Nucleus accumbens (tissue), 56 donors: ENCODE results near the gene CDH2.

Source experiments
- DNase-seq, 56 donors: peaks; one replicate each; lab custom pipeline; 2025; lab: John Stamatoyannopoulos, UW

CDH2 gene

DNA sequence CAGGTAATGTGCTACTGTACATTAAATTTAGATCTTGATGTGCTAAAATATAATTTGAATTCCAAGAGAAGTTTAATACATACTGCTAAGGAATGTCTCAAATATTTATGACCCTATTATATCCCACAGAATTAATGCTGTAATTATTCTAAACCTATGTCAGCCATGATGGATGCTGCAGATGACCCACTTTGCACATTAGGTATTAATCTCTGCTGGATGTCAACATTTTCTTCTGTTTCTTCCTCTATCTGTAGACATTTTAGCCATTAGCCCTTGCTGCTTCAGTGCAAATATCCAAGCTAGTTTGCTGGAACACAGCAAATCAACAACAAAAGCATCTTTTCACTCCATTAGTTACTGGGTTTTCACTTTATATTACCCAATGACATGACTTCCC is 164.6 kb downstream of the CDH2 start:
- no peak for DNase-seq

DNA sequence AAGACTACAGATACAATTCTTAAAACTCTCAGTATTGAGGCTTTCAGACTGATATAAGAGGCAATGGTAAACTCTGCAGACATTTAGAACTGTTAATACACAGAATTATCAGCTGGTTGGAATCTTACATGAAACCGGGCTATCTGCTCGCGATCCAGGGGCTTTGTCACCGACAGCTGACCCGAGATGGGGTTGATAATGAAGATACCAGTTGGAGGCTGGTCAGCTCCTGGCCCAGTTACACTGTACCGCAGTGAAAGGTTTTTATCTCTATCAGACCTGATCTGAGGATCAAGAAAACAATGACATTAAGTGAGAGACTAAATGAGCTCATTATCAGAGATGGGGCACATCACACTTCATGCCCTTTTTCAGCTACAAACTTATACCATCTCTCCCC is 167.3 kb downstream of the CDH2 start:
- no peak for DNase-seq

DNA sequence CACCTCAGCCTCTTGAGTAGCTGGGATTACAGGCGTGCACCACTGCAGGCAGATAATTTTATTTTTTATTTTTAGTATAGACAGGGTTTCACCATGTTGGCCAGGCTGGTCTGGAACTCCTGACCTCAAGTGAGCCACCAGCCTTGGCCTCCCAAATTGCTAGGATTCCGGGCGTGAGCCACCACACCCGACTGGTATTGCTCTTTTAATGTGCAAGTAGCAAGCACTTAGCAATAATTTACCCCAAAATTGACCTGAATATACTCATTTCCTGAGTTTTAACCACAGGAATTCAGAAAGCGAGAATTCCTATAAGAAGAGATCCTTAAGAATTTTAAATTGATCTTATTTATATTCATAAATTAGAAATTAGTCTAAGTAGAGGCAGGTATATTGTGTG is 169.1 kb downstream of the CDH2 start:
- no peak for DNase-seq

DNA sequence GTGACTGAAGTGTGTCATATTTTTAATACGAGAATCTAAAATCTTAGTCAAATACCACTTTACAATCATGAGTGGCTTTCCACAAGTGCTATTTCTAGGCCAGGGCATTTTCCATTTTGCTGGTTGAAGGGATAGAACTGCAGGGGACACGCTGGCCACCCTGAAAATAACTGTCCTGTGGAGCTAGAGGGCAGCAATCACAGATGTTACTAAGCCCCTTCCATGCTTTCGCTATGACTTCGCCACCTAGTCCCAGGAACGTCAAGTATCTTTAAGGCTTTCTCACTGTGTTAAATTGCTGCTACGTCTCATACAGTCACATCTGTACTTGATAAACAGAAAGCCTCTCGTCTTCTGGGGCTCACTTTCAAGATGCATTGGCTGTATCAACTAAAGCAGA is 171.8 kb downstream of the CDH2 start:
- peak in 11 of 56 donors; percentile 2 to 39 (median 10) for DNase-seq

DNA sequence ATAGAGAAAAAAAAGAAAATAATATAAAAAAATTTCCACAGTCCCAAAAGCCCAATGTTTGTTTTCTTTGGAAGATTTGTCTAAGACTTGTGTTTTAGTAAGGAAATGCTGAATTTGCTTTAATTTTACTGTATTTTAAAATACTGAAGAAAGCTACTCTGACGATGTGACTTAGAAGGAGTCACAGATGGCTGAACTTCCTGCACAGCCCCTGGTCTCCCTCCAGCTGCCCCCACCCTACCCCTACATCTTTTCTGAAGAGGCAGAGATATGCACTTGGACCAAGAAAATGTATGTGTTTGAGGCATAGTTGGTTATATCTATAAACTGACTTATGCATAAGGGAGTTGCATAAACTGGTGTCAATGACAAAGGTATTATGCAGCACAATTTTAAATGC is 172.3 kb downstream of the CDH2 start:
- no peak for DNase-seq

DNA sequence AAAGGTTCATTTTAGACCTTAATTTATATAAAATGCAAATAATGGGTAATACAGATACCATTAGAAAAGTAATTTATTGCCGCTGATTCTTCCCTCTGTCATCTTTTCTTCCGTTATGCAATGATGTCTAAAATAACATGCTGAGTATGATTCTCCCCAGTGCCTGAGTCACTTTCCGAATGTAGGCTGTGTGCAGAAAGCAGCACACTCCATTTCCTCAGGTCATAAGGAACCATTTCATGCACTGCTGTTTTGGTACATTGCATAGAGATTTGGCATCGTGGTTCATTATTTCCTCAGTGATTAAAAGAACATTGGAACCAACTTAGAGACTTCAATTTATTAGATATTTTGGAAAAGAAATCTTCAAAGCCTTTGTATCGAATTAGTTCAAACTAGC is 173.5 kb downstream of the CDH2 start:
- DNase-seq = peak in 8 of 56 donors; percentile 2 to 38 (median 14)

DNA sequence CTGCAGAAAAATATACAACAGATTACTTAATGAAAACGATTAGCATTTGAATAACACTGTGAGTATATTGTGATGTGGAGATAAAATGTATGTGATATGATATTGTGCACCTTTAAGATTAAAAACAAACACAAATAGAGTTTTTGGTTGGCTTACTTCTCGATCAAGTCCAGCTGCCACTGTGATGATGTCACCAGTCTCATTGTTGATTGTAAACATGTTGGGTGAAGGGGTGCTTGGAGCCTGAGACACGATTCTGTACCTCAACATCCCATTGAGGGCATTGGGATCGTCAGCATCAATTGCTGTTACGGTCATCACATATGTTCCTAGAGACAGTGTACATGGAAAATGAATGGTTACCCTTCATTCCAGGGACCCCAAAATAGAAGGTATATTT is 174.1 kb downstream of the CDH2 start:
- DNase-seq = peak in 1 of 56 donors; percentile 13

DNA sequence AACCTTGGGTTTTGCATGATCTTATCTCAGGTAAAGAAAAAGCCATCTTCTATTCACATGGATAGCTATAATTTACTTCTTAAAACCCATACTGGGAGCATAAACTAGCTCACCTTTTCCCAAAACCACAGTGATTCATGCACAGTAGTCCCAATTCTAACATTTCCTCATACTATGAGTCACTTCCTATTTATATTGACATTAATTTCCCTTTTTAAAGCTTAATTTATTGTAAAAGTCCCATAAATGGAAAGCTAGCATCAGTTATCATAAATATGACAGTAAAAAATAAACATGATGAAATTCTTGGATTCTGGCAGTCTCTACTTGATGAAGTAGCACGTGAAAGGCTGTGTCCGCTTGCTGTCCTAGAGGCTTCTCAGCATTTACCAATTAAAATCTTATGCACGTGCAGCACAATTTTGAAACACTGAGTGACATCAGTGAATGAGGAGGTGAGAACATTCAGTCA is 180.1 kb downstream of the CDH2 start:
- no peak for DNase-seq

DNA sequence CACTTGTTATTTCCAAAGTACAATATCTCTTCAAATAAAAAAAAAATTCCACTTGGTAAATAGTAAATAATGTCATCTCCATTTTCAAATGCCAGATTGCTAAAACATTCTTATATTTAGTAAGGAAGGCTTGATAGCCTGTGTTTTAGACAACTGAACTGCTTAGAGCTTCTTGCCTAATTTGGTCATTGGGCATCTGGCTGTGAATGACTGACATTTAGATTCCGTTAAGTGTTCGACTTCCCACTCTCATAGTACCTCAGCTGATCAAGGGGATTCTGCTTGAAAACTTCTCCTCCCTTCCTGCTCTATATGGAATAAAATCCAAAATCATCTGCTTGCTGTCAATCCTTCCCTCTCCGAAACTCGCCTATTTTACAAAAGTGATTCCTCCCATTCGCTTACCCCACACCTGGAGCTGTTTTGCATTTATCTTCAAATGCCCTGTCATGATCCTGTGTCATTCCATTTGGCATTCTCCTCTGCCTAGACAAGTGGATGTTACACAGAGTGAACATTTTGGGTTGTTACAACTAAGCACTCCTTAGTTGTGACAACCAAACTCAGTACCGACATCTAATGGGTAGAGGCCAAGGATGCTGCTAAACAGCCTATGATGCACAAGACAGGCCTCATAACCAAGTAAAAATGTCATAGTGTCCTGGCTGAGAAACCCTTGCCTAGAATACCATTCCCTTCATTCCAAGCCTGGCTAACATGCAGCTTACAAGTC is 181.0 kb downstream of the CDH2 start:
- no peak for DNase-seq

DNA sequence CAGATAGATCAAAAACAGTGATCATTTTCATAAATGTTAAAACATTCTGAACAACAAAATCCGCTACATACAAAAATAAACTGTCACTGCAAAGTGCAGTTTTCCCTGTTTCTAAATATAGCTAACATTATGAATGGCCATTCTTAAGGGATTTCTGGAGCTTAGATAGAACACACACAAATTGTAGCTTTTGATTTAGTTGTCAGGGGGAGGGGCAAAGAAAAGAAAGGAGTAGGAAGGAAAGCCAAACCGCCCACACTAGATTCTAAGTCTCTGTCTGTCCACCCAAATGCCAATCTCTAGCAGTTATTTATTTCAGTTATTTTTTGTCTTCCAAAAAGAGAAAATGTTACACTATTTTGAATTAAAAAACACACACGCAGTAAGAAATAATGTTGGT is 182.4 kb downstream of the CDH2 start:
- no peak for DNase-seq

DNA sequence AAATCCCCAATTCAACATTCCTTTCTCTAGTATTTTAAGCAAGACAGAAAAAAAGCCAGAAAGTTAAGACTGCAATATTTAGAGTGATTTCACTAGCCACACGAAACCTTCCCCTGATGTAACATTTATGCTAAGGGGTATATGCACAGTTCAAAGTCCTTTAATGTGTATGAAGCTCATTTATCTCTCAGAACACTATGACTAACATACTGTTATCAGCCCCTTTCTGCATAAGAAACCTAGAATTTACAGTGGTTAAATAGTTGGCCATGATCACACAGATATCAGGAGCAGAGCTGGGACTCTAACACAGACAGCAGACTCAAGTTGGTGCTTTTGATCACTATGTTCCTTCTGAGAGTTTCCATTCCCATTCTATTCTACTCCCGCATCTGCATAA is 185.5 kb downstream of the CDH2 start:
- no peak for DNase-seq

DNA sequence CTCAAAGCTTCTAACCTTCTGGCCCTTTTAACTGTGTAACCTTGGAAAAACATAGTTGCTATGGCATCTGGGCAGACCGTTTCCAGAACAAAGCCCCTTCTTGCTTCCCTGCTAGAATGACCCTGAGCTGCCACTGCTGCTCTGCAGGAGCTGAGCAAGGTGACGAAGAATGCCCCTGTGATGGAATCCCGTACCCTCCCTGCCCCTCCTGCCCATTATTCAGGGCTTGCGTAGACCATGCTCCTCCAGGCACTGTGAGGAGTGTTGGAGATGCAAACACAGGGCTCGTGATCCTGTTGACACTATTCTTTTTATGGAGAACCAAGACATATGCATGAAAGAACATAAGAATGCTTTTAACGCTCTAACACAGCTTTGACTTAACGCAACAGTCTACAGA is 191.1 kb downstream of the CDH2 start:
- no peak for DNase-seq

DNA sequence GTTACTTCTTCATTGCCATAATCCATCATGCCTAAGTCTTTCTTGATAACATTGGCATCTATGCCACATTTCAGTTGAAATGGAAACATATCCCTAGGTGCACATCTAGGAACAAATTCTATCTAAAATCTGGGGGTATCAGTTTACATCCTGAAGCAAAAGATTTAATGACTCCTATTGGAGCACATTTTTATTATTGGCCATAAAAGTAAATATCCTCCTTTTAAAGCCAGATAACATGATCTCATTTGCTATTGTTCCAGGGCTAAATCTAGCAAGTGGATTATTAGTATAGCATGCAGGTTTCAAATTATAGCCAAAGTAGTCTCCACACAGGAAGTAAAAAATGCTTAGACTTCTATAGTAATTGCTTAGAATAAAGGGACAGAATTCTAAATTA is 193.2 kb downstream of the CDH2 start:
- DNase-seq = no peak

DNA sequence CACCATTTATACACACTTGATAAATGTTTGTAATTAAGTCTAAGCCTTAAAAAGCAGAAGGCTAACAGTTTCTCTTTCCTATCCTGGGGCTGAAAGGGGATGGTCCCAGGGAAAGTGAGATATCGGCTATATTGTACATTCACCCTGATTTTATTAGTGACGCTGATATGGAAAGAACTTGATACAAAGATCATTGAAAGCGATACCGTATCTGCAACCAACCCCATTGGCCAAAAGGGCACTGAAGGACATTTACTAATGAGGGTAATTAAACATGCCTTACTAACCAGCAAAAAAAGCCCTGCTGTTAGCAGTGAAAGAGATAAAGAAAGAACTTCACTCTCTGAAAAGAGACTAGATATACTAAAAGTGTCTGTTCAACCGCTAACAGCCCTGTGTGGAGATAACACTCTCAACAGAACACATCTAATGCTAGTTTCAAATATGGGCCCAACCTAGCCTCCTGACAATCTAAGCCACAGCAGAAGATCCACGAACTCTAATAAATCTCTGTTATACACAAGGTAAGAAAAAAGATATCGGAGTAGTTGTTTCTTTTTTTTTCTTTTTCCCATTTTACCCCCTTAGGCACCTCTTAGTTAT is 200.0 kb downstream of the CDH2 start:
- DNase-seq = no peak

DNA sequence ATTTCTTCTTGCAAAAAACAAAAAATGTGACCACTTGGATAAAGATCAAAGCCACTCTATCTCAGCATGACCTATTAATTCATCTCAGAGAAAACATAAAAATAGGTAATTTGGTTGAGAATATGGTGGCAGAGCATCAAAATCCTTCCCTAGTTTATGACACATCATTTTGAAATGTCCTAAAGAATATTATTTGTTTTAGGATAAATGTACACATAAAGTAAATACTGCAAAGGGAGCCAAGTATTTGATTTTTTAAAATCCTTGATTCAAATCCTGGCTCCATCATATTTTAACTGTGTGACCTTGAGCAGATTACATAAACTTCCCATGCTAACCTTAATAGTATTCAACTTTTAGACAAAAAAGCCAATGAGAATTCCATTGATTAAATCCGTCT is 206.6 kb downstream of the CDH2 start:
- no peak for DNase-seq

DNA sequence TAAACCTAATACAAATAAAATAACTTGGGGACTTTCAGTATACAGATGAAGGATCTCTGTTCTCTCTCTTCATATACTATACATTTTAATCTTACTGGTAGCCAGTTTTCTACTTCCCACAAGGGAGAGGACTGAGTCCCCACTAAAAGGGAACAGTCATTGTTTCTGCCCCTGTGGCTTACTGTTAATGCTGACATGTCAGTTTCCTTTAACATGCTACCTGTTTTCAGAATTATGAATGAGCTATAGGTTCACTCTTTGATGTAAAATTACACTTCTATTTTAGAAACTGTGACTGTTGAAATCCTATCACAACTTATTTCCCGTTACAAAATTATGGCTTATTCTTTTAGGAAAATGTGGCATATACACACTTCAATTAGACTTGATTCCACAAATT is 207.7 kb downstream of the CDH2 start:
- no peak for DNase-seq

DNA sequence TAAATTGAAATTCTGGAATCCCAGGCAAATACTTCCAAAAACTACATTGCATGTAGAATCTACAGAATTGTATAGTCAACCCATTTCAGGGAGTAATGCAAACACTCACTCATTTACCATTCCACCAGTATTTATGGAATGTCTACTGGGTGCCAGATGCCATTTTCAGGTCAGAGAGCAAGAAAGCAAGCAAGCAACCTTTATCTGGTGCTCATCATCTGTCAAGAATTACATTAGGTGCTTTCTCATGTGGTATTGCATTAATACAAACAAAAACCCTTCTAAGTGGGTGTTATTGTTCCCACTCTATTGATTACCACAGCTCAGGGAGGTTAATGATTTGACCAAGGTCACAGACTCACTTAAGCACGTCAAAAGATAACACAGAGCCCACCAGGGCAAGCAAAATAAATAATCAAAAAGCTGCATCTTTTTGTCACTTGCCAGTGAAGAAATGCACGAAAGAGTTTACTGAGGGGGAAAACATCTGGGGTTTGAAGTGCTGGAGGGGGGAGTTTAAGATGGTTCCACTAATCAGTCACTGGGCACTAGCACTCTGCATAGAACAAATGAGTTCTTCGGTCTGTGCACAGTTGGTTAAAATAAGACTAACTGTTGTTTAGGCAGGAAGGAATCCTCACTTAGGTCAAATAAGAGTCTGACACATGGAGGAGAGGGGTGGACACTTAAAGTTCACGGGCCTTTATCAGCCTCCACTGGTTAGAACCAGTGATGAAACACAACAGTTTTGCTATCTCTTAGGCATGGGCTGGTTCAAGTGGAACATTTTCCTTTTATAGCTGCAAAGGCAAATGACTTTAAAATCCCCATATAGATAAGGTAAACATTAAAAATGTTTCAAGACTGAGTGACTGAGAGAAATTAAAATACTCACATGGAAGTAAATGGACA is 208.8 kb downstream of the CDH2 start:
- no peak for DNase-seq

DNA sequence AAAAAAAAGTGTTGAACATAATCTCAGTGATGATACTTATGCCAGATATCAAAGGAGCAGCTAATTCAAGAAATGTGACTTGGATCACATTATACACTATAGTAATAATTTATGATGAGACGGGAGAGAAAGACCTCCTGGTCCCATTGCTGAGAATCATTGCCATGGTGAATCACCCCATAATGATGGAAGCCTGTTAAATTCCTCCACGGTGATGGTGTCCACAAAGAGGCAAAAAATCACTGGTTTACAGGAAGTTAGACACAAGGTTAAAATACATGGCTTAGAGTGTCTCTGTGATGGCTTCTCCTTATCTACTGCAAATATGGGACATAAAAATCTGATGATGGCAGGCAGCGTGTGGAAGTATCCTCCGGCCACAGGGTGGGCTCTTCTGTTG is 210.0 kb downstream of the CDH2 start:
- no peak for DNase-seq

DNA sequence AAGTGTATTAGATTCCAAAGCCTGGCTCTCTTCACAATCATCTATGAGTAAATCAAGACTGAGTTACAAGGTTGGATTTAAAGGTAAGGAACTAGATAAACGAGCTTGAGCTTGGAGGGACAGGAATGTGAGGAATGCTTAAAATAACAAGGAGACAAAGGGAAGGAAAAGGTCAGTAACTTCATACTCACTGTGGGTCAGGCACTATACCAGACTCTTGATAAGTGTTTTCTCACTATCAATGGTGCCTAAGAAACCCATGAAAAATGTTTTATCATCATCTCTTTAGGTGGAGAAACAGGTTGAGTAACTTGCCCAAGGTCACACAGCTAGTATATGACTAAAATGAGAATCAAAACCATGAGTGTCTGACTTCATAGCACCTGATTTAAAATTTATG is 212.1 kb downstream of the CDH2 start:
- no peak for DNase-seq

DNA sequence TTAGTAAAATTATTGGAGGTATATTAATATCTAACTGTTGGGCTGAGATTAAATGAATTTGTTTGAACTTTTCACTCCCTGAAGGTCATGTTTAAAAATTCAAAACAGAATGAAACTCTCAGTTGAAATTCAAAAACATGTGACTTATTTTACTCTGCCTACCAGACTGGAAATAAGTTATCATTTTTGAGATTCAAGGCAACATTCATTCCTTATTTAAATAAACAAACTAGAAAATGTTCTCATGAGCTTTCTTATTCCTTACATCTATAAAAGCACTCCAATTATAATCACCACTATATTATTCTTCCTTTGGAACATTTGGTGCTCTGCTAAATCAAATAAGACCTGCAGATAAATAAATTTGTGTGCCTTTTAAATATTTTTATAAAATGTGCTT is 217.8 kb downstream of the CDH2 start:
- DNase-seq = no peak

DNA sequence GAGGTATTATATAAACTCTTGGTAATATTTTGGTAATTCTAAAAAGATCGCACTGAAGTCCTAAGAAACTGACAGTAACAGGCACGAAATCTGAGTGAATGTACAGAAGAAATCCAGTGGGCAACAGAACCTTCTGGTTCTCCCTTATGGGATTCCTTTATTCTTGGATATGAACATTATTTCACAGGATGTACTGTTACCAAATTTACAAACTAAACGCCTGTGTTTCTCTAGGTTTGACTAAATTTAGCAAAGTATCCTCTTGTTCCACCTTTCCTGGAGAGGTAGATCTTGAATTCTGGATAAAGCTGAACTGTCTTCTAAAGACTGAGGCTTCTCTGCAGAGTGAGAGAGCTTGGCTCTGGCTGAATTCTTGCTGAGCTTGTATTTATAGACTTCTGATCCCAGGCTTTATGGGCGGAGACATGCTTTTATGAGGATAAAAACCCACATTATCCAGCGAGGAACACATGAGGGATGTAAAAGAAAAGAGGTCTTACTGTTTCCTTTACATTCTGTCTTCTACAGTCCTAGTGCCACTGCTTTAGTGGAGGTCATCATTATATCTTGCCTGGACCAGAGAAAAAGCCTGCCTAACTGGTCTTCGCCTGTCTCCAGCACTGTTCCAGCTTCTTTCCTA is 220.8 kb downstream of the CDH2 start:
- DNase-seq = no peak
